GM18508 (cell line): ENCODE results near the gene VCX2.
"Not testable (repeated sequence)": the region's sequence is repeated elsewhere in the genome, so short reads cannot be mapped to it uniquely, and the experiment has no call there.

Experiments
- ATAC-seq: cut with Tn5 transposase; IDR thresholded peaks from one replicate; pipeline ENCODE4 v1.9.1; 2021; ENCODE audit warnings: moderate number of reproducible peaks; ENCODE audit not compliant: insufficient read depth, unreplicated experiment

The VCX2 gene

GRCh38 chrX:8125566-8125965, 45.5 kb downstream of the VCX2 start:
- no peak for ATAC-seq

GRCh38 chrX:8122538-8122937, 48.5 kb downstream of the VCX2 start:
- ATAC-seq, result no peak

- not testable (repeated sequence) for ATAC-seq
Observed at GRCh38 chrX:8121391-8121790, 49.7 kb downstream of the VCX2 start.
